Posterior vena cava (tissue), 2 donors: ENCODE data around the gene GPR137. TPM values are rescaled to one million over a fixed set of nuclear protein-coding genes. Genes with fewer than 3 reads are reported as not detected.
"Not testable (repeated sequence)": the region's sequence is repeated elsewhere in the genome, so short reads cannot be mapped to it uniquely, and the experiment has no call there.

Experiments used
- DNase-seq: peaks from one replicate; pipeline ENCODE4 v3.0.0-alpha.2; 2020; ENCODE audit warnings: low spot score
- intact Hi-C, 2 donors: fragments of 100-400 bp; cut with DNase I; formaldehyde crosslinking; loops; one replicate each; pipeline versions ENCODE4 v1.14.1 to v1.14.2; 2022 to 2023
- total RNA-seq, 2 donors: library from RNA; stranded (reverse); fragmentation: NEBNext Ultra II Directional; extraction: Animal tissue kit (Norgen Biotek cat#: 25700); gene quantifications; one replicate each; pipeline ENCODE4 v1.2.1, GENCODE V29; 2021
- donor health status: DM: yes; HTN: yes; CAD: no.
- donor health status: DM: yes; HTN: yes; CAD: no.

Gene GPR137
- total RNA-seq, 2 donors from 2014 or later: 23.2 to 27.5 TPM

- intact Hi-C loops: loop anchor here in 1 of 2 donors (10.0 kb wide), 1 partner anchor 62 kb away; the partner anchor contains the start of genes FKBP2 and PPP1R14B
- DNase-seq: no peak
These were observed 20.9 kb downstream of the GPR137 start for GRCh38 chr11:64306563-64306875.

- intact Hi-C loops: loop anchor here in 1 of 2 donors (10.0 kb wide), 1 partner anchor 62 kb away; the partner anchor contains the start of genes FKBP2 and PPP1R14B
These were observed 21.4 kb downstream of the GPR137 start for GRCh38 chr11:64306876-64307622.

GRCh38 chr11:64307795-64308194 lies 22.1 kb downstream of the GPR137 start:
- DNase-seq: not testable (repeated sequence)
- intact Hi-C loops: loop anchor here in 1 of 2 donors (10.0 kb wide), 1 partner anchor 63 kb away; the partner anchor contains the start of genes FKBP2 and PPP1R14B

More at GRCh38 chr11:64306876-64307622, 21.4 kb downstream of the GPR137 start:
- DNase-seq: no peak

- intact Hi-C loops: loop anchor here in 1 of 2 donors (5.0 kb wide), 1 partner anchor 39 kb away; no protein-coding TSS in a partner anchor
- DNase-seq: peak; percentile 44
These were observed 27.3 kb downstream of the GPR137 start for GRCh38 chr11:64312947-64313346.

- peak; percentile 92 for DNase-seq
These were observed 28.0 kb downstream of the GPR137 start for GRCh38 chr11:64313491-64314145.

GRCh38 chr11:64314146-64314804 lies 28.6 kb downstream of the GPR137 start:
- DNase-seq: no peak
- intact Hi-C loops: loop anchor here in 1 of 2 donors (5.0 kb wide), 1 partner anchor 38 kb away; no protein-coding TSS in a partner anchor

More at GRCh38 chr11:64313491-64314145, 28.0 kb downstream of the GPR137 start:
- intact Hi-C loops: loop anchor here in 1 of 2 donors (5.0 kb wide), 1 partner anchor 39 kb away; no protein-coding TSS in a partner anchor

- DNase-seq: peak; percentile 71
These were observed 29.3 kb downstream of the GPR137 start for GRCh38 chr11:64314805-64315561.

GRCh38 chr11:64315667-64316526 lies 30.2 kb downstream of the GPR137 start:
- intact Hi-C loops: not testable (repeated sequence)

More at GRCh38 chr11:64314805-64315561, 29.3 kb downstream of the GPR137 start:
- intact Hi-C loops: loop anchor here in 1 of 2 donors (5.0 kb wide), 1 partner anchor 37 kb away; no protein-coding TSS in a partner anchor

GRCh38 chr11:64316672-64317324 lies 31.1 kb downstream of the GPR137 start:
- DNase-seq: no peak
- intact Hi-C loops: no loop called here

More at GRCh38 chr11:64315667-64316526, 30.2 kb downstream of the GPR137 start:
- DNase-seq: peak; percentile 69

GRCh38 chr11:64317325-64317960 lies 31.8 kb downstream of the GPR137 start, which contains the start of gene TRMT112:
Gene TRMT112 (minus strand): TSS chr11:64317559. CDS start chr11:64317526, 33 bp downstream.
- DNase-seq: peak; percentile 98
- intact Hi-C loops: no loop called here

GRCh38 chr11:64317961-64318765 lies 32.5 kb downstream of the GPR137 start, which contains the start of gene PRDX5:
Gene PRDX5 (plus strand): TSS chr11:64318121. CDS start chr11:64318216, 95 bp downstream.
- intact Hi-C loops: no loop called here
- DNase-seq: peak; percentile 99

GRCh38 chr11:64318766-64319761 lies 33.4 kb downstream of the GPR137 start:
- intact Hi-C loops: no loop called here
- DNase-seq: peak; percentile 81

GRCh38 chr11:64320556-64320955 lies 34.9 kb downstream of the GPR137 start:
- intact Hi-C loops: no loop called here
- peak; percentile 64 for DNase-seq

- intact Hi-C loops: no loop called here
- no peak for DNase-seq
These were observed 35.4 kb downstream of the GPR137 start for GRCh38 chr11:64321026-64321425.

- DNase-seq: peak; percentile 40
- intact Hi-C loops: no loop called here
These were observed 35.9 kb downstream of the GPR137 start for GRCh38 chr11:64321533-64321932.
